HTERT RPE-1 (cell line): Measurements from ENCODE around the gene GEN1.

Source experiments
- in situ Hi-C: fragments of 300-500 bp; cut with MboI; formaldehyde crosslinking; loops from 4 replicates; pipeline ENCODE4 v1.14.3; 2020; ENCODE audit warnings: low sequenced_read_pairs

Gene GEN1

DNA sequence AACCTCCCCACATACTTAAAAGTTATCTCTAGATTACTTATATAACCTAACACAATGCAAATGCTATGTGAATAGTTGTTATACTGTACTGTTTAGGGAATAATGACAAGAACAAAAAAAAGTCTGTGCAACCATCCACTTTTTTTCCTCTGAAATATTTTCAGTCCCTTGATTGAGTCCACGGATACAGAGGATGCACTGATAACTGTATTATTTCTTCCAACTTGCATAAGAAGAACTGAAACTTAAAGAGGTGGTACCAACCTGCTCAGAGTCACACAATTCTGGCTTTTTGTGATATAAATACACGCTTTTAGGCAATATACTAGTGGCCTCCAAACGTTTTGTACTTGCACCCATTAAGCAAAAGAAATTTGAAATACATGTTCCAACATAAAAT lies 1.7 kb upstream of the GEN1 start:
- in situ Hi-C loops: no loop called here

DNA sequence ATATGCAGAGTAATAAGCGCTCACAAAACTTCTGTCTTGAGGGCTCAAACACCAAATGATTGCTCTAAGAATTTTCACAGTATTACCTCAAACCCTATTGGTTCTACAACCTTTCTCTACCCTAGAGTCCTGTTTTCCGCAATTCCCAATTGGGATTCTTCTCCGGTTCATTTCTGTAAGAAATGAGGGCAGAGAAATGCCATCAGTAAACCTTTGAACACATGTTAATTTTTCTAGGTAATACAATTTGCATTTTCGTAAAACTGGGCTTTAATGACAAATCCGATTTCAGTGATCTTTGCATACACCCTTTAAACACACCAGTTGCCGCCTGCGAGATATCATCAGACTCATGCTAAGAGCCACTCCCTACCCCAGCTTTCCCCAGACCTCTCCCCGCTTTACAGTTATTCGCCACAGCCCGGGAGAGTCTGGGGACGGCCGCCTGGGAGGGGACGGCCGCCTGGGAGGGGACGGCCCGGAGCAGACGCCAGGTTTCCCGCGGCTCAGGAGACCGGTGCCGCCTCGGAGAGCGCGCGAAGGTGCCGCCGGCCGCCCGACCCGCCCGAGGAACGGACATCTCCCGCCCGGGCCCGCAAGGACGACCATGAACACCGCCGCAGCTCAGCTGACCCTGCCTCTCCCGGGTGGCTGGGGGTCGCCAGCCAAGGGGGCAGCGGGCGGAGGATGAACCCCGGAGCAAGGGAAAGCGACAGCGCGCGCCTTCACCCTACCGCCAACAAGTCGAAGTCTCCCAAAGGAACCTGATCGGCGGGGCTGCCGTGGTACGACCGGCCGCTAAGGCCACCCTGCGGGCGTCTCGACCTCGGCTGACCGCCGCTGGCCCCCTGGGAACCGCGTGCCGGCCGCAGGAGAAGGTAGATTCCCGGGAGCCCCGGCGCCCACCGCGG lies 791 bp upstream of the GEN1 start:
- in situ Hi-C loops: no loop called here

DNA sequence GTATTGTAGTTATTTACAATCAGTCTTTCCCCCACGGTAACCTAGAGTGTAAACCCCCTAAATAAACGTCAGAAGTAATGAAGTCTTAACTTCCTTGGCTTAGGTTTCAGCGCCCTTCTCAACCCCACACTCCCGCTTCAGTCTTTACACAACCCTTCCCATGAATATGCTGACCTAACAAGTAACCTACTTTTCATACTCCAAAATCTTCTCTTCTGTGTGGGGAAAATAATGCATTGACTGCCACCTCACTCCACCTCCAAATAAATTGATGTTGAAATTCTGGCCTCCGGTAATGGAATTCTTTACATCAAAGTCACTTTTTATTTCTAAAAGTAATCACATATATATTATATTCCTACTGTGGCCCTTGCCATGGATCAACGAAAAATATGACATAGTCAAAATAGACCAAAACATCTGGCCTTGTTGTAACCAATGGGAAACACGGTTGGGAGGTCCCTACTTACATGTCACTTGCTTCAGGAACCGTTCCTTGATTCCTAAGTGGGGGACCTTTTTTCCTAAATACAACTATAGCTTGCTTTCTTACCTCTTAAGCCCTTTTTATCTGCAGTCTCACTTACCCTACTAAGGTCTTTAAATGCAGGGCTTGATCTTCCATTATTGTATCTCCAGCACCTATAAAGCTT lies 961 bp downstream of the GEN1 start:
- in situ Hi-C loops: no loop called here

DNA sequence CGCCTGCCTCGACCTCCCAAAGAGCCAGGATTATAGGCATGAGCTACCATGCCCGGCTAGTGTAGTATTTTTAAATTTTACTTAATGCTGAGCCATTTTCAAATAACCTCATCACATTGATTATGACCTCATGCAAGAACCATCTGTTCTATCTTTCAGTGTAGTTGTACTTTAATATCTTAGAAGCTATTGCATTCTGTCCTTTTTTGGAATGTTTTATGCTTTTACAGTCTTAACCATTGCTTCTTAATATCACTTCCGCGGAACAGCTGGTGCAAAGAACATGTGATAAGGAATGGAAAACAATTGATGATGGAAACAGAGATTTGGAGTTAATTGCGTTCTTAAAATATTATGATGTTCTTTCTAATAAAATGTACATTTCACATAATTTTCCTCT lies 2.7 kb downstream of the GEN1 start:
- in situ Hi-C loops: no loop called here

DNA sequence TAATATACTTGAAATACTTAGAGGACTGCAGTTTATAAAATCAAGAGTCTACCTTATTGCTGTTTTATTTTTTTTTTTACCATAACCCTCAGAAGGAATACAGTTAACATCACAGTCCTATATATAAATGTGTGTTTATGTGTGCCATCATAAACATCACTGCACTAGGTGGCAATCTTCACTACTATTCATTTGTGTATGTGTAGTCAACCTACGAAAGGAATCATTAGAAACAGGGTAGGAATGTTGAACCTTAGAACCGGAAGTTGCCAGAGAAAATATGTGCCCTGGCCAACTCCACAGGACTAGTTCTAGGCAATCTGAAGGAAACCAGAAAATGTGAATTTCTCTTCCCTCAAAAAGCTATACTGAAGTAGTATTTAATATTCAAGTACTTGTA lies 3.4 kb downstream of the GEN1 start:
- in situ Hi-C loops: no loop called here

DNA sequence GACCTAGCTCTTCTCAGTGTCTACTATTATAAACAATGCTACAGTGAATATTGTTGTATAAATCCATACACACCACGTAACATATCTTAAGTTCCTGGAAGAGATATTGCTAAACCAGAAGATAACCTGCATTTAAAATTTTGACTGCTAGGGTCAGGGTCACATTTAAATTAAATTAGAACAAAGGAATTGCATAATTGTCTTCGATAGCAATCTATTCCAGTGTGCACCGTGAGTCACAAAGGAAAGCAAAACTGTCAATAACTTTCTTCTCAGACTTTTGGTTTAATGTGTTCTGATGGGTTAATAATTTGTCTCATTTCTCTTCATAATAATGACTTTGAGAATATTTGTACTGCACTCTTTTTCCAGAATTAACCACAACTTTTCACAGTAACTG lies 4.2 kb downstream of the GEN1 start:
- in situ Hi-C loops: no loop called here

DNA sequence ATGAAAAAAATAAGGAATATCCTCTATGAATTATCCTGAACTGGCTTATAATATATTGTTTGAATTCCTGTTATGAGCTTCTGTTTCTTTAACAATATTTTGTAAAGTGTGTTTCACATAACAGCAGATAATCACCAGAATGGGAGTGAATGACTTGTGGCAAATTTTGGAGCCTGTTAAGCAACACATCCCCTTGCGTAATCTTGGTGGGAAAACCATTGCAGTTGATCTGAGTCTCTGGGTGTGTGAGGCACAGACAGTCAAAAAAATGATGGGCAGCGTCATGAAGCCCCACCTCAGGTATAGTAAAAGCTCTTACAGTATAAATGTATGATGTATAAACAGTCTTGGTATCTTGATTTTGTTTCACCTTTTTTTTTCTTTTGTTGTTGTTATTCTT lies 5.9 kb downstream of the GEN1 start:
- in situ Hi-C loops: no loop called here

DNA sequence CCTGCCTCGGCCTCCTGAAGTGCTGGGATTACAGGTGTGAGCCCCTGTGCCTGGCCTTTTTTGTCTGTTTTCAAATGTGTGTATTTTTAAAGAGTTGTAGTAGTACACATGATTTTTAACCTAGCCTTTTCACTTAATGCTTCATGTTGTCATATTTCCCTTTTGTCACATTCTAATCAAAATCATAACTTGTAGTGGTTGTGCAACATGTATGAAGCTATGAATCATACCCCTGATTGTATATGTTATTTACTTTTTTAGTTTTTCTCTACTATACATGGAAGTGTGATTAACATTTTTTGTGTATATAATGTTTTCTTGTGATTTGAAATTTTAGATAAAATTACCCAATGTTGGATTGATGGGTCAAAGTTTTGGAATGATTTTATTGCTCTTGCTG lies 8.5 kb downstream of the GEN1 start:
- in situ Hi-C loops: no loop called here

DNA sequence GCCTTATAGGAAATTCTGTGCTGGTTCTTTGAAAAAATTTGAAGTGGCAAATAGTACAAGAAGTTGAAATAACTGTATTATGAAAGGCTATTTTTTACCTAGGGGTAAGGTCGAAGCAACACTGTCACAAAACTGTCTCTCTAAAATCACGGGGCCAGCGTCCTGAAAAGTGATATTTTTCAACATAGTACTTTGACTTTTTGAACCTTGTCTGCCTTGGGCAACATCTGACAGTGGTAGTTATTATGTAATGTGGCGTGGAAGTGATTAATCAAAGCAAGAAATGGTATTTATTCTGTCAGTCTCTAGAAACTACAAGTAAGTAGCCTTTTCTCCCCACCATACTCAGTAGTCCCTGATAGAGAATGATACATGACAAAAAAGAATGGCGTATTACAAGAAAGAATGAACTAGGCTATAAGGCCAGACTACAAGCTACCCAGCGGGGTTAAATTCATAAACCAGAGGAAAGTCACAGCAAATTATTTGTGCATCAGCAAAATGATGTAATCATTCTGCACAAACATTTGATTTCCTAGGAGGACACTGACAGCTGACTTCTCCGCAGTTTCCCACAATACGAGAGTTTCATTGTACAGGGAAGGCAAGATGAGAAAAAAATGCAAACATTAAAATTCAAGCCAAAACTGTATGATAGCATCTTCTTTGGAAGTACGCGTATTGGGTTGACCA lies 9.8 kb downstream of the GEN1 start:
- in situ Hi-C loops: no loop called here

DNA sequence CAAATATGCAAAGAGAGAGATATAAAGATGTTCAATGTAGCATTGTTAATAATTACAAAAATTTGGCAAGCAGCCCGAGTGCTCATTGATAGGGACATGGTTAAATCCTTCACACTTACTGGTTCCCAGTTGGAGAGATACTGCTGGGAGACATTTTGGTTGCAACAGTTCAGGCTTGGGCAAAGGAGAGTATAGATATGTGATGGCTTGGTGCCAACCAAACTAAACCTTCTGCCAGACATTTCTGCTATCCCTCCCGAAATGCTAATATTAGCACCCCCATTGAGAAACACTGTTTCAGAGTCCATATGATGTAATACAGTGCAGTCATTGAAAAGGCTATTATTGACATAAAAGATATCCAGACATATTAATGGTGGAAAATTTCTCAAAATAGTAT lies 11.5 kb downstream of the GEN1 start:
- in situ Hi-C loops: no loop called here

DNA sequence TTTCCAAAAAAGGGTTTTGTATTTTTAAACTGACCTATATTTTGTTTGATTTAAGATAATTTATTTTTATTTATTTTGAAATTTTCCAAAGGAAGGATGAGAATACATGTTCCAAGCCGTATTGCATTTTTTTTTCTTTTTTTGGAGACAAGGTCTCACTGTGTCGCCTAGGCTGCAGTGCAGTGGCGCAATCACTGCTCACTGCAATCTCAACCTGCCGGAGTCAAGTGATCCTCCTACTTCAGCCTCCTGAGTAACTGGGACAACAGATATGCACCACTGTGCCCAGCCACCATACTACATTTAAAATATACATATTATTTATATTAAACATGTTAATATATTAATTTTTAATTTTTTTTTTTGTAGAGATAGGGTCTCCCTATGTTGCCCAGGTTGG lies 15.0 kb downstream of the GEN1 start:
- in situ Hi-C loops: no loop called here

DNA sequence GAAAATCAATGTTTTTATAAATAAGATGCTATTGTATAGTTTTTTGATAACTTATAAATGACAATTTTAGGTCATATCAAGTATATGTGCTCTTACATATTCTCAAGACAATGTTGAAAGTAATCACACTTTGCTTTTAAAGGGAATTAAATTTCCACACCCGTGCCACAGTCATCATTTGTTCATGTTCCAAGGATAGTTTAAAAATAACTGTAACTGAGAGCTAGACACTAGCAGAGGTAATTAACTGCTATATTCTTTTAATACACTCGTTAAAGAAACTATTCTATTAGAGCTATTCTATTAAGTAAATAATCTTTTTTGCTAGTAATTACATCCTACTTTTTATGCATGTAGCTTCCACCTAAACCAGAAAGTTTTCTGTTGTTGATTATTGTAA lies 18.0 kb downstream of the GEN1 start:
- in situ Hi-C loops: no loop called here

DNA sequence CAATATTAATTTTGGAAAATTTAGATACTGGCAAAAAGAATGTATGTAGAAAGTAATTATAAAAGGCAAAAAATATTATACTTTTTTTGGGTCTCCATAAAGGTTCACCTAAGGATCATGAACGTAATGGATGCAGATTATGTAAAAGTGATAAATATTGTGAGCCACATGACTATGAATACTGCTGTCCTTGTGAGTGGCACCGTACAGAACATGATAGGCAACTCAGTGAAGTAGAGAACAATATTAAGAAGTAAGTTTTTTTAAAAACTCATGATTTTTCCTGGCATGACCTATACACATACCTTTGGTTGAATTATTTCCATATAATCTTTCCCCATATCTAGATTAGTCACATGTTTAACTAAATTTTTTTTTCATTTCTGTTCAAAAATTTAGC lies 18.6 kb downstream of the GEN1 start:
- in situ Hi-C loops: no loop called here

DNA sequence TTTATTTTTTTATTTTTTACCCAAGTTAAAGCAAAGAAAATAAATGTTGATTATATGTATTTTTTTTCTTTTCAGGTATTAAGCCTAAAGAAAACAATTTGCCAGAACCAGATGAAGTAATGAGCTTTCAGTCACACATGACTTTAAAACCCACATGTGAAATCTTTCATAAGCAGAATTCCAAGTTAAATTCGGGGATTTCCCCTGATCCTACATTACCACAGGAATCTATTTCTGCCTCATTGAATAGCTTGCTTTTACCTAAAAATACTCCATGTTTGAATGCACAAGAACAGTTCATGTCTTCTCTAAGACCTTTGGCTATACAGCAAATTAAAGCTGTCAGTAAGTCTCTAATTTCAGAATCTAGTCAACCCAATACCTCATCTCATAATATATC lies 26.6 kb downstream of the GEN1 start:
- in situ Hi-C loops: no loop called here

DNA sequence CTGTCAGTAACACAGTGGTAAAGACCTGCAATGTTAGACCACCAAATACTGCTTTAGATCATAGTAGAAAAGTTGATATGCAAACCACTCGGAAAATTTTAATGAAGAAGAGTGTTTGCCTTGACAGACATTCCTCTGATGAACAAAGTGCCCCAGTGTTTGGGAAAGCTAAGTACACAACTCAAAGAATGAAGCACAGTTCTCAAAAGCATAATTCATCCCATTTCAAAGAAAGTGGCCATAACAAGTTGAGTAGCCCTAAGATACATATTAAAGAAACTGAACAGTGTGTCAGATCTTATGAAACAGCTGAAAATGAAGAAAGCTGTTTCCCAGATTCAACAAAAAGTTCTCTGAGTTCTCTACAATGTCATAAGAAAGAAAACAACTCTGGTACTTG lies 27.5 kb downstream of the GEN1 start:
- in situ Hi-C loops: no loop called here

DNA sequence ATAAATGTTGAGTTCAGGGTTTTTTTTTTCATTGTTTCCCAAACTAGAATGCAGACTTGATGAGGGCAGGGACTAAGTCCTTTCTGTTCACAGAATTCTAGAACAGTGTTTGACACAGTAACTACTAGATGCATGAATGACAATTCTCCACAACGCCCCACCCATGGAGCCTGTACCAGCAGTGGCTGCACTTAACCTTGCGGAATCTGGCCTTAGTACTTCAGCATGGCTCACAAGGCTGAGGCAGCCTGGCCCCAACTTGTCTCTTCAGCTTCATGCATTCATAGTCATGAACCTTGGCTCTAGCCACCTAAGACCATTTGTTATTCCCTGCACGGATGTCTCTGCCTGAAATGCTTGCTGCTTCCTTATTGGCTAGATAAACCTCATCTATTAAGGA lies 32.8 kb downstream of the GEN1 start:
- in situ Hi-C loops: no loop called here

DNA sequence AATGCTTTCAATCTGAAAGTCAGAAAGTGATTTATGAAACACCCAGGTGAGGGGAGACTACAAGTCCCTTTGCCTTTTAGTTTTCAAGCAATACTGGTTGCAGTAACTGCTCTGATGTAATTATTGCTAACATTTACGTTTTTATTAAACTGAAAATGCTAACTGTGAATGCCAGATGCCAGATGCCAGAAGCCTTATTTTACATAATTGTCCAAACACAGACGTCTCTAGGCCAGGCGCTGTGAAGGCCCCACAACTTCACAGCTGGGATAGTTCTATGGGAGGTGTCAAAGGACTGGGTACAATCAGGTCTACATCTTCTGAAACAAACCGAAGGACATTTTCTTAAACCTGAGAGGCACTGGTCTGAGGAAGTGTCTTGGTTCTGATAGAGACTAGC lies 34.8 kb downstream of the GEN1 start:
- in situ Hi-C loops: no loop called here

DNA sequence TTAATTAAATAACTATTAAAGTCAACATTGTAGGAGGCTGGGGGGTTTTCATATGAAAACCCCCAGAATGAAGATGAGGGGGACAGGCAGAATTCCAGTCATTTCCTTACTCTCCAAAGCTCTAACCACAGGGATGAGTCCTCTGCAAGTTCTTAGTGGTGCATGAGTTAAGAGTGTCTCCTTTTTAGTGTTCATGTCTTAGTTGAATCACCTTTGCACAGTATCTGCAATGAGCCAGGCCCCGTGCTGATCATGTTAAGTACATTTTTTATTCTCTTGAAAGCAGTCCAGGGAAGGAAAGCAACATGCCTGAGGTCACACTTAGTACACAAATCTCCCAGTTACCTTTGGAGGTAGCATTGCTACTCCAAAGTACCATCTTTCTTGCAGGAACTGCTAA lies 36.6 kb downstream of the GEN1 start:
- in situ Hi-C loops: no loop called here

DNA sequence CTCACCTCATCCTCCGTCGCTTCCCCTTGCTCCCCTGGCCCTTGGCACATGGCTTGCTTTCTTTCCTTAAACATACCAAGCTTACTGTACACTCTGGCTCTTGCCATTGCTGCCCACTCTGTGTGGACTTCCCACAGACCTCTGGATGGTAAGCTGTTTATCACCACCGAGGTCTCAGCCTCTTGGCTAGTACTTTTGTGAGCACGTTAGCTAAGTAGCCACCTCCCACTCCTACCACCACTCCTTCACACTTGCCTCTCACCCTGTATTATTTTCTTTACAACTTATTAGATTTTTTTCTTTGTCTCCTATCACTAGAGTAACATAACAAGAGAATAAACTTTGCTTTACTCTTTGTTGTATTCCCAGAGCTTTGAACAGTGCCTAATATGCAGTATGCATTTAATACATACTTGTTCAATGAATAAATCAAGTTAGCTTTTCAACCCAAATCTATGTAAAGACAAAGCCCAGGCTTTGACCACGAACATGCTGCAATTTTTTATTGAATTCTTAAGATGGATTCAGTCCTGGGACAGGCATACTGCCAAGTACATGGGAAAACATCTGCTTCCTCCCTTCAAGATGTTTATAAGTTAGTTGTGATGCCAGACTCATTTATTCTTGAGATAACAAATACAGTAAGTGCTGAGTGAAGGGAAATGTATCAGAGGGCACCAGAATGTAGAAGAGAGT lies 37.3 kb downstream of the GEN1 start:
- in situ Hi-C loops: no loop called here

DNA sequence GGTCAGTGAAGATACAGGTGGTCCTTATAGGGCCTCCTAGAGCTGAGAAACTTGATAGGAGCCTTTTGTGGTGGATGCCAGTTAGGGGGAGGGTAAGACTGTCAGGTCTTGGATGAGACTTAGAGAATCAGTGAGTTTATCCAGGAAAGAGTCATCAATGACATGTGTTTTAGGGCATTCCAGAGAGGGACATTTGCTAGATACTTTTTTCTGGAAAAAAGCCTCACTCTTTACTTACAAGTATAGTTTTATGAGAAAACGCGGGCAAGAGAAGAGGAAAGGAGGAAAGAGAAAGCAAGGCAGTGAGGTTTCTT lies 37.8 kb downstream of the GEN1 start:
- in situ Hi-C loops: no loop called here

DNA sequence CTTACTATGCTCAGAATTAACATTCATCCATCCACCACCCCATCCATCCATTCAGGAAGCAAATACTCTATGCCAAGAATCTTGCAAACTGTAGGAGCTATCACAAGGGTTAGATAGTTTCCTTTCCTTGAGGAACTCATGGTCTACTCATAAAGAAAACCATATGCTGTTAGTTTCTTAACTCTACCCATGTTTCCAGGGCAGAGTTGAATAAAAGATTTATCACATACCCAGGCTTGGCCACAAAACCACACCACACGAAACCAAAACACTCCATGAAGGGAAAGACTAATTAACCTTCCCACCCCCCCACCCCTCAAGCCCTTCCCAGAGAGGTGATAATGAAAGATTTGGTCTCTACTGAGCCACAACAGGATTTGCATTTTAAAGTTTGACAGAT lies 38.6 kb downstream of the GEN1 start:
- in situ Hi-C loops: no loop called here

DNA sequence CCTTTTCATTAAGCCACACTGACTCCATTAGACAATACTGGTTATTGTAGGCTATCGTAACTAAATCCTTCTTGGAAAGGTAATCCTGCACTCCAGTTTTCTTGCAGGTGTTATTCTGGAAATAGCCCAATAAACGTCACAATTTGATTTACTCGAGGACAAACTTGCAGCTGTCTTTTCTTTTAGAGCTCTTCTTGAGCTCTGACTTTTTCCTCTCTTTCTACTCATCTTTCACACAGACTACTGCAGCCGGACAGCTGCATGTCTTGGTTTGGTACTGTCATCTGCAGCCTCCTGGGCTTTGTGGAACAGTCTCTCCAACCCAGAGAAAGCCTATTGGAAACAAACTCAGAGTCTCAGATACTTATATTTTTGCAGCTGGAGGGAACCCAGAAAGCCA lies 39.4 kb downstream of the GEN1 start:
- in situ Hi-C loops: no loop called here
